ENCODE data around the gene ENAH.
A peak's percentile ranks its signal among the peaks of the same experiment; 100 is the strongest.
"Not testable (repeated sequence)": the region's sequence is repeated elsewhere in the genome, so short reads cannot be mapped to it uniquely, and the experiment has no call there.

ENAH gene

DNA sequence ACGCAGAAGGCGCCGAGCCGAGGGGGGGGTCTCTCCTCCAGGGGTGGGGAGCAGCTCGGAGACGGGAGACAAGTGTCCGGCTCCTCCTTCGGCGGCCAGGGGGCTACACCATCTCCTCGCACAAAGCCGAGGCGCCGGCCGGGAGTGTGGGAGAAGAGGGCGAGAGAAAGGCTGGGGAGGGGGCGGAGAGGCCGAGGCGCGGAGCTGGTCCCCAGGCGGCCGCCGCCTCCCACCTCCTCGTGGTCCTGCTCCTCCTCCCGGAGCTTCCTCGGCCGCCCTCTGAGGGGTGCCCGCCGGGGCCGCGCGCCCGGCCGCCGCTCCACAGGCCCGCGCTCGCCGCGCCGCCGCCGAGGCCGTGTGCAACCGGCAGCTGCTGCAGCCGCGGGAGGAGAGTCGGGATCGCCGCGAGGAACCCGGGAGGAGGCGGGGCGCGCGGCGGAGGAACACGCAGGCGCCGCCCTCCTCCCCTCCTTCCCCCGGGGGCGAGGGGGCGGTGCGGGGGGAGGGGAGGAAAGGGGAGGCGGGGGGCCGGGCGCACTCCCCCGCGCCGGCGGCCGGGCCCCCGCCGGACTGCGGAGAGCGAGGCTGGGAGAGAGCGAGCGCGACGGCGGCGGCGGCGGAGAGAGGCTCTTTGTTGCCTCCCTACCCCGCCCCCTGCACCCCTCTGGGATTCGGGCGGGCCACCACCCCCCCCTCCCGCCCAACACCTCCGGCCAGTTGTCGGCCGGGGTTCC is at the start of gene ENAH:
ENAH (minus strand) TSS at position 395 of the 734 bp plus-strand sequence. CDS start 433 bp downstream, outside the sequence.
- peak; percentile 88 for DNase-seq (ENCODE audit: low spot score)

DNA sequence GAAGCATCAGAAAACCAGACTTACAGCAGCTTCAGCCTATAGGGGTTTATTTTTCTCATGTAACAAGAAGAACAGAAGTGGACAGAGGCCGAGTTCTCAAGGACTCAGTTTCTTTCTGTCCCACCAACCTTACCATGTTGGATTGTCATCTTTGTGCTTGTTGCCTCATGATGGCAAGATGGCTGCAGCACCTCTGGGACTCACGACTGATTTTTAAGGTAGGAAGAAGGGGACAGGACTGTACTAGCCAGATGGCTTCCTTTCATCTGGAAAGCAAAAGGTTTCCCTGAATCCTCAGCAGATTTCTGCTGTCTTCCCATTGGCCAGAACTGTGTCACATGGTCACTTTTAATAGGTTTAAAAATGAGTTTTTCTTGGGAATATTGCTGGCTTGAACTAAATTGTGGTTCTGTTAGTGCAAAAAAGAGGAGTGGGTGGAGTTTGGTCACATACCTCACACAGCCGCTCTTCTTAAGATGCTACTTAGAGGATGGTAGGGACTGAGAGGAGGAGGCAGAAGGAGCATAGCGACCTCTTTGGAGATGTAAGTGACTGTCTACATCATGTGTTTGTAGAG is 48.1 kb upstream of the ENAH start:
- no peak for DNase-seq (ENCODE audit: low spot score)

DNA sequence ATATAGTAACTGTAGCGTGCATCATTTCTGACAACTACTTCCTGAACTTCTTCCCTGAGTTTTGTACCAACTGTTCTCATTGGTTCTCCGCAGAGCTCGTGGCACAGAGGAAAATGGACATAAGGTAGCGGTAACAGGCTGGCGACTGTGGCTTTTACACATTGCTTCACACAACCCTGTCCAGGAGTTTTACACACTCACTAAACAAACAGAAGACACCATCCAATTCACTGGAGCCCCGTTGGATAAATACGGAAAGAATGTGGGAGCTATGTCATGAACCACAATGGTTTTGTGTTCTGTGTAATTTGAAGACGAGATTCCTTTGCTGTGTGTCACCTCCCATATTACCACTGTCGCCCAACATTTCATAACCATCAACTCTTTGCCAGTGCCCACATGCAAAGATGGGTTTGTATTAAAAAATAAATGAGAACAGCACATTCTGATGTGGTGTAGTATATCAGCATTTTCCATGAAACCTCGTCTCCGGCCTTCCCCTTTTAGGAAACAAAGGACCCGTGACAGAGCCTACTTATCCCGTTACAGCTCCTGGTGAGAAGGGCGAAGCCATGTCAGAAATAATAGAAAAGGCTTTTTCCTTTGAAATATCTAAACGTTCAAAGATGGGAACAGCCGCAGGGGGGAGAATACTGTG is 47.4 kb upstream of the ENAH start:
- DNase-seq (ENCODE audit: low spot score), result no peak

DNA sequence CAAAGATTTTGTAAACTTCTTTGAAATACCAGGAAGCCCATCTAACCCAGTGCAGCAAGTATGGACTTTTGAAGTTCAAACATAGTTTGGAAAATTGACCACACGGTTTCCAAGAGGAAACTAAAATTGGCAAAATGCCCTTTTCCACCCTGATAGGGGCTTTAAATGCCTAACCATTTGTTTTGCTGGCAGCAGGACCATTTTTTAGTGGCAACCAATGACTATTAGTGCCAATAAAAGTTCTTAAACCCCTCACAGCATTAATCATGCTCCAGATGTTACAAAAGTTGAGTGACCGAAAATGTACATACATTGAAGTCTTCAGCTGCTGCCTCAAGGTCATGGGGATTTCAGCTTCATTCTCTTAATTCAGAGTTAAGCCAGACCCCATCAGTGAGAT is 46.4 kb upstream of the ENAH start:
- DNase-seq (ENCODE audit: low spot score), result no peak

DNA sequence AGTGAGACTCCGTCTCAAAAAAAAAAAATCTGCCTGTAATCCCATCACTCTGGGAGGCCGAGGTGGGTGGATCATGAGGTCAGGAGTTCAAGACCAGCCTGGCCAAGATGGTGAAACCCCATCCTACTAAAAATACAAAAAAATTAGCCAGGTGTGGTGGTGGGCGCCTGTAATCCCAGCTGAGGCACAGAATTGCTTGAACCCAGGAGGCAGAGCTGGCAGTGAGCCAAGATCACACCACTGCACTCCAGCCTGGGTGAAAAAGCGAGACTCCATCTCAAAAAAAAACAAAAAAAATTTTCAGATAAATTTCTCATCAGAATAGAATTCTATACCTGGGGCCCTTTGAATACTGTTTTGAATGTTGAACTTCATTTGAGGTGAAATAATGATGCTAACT is 45.3 kb upstream of the ENAH start:
- DNase-seq (ENCODE audit: low spot score), result not testable (repeated sequence)

- DNase-seq (ENCODE audit: low spot score), result no peak
Measured at GRCh38 chr1:225697428-225697827, 44.5 kb upstream of the ENAH start.

DNA sequence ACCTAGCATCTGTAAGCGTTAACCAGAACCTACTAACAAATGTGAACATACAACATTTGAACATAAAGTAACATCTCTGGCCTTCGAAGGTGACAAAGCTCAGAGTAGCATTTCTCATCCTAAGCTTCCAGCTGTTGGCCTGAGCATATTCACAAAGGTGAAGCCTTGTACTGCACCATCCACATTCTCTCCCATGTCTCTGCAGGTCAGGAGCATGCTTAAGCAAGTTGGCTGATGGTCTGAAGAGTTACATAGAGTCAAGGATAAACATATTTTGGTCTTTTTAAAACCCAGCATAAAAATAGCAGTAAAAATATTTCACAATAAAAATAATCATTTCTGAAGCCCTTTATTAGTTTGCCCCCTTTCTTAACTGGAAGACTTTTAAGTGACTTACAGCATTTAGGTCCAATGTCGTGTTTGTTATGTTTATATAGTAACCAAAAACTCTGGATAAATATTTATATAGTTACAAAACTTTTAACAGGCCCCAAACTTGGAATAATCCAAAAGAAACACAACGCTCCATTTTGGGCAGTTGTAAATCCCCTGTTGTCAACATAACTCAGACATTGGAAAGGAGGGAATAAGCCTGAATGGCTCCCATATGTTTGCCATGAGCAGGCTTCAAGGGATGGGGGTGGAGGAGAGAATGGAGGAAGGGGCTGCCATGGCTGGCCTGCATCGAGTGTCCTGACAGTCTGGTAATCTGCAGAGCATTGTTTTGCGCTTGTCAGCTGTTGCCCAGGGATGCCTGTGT is 42.8 kb upstream of the ENAH start:
- DNase-seq (ENCODE audit: low spot score), result no peak

GRCh38 chr1:225694151-225694603 is 41.3 kb upstream of the ENAH start:
- DNase-seq (ENCODE audit: low spot score), result no peak

- not testable (repeated sequence) for DNase-seq (ENCODE audit: low spot score)
Measured at GRCh38 chr1:225693697-225694096, 40.8 kb upstream of the ENAH start.

DNA sequence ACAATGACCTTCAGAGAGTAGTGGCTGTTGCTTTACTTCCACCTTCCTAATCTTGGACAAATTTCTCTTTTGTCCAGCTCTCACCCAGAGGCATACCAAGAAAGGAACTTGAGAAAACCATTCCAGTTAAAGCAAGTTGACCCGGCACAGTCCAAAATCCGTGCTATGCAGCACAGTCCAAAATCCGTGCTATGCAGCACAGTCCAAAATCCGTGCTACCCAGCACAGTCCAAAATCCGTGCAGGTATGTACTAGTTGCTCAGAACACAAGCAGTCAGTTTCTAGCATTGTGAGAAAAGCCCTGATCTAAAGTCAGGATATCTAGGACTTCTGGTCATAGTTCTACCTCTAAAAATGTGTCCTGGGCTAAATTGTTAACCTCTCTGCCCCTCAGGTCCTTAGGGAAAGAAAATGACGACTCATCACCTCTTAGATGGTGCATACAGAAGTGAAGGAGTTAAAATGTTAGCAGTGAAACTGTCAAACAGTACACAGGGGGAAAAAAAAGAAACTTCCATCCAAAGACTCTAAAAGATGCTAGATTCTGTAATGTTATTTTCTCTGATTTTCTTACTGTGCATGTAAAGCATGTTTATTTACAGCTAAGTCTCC is 40.3 kb upstream of the ENAH start:
- DNase-seq (ENCODE audit: low spot score), result no peak

DNA sequence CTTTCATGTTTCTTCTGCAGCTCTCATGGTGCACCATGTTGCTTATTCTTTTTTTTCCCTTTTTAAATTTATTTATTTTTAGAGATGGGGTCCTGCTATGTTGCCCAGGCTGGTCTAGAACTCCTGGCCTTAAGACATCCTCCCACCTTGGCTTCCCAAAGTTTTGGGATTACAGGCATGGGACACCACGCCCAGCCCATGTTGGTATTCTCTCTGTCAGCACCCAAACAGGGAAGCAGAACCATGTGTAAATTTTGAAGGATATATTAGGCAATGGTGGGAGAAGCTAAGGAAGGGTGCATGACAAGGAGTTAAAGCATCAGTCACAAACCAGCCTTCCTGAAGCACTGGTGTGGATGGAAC is 39.6 kb upstream of the ENAH start:
- no peak for DNase-seq (ENCODE audit: low spot score)

- no peak for DNase-seq (ENCODE audit: low spot score)
Measured at GRCh38 chr1:225691861-225692516, 39.1 kb upstream of the ENAH start.

DNA sequence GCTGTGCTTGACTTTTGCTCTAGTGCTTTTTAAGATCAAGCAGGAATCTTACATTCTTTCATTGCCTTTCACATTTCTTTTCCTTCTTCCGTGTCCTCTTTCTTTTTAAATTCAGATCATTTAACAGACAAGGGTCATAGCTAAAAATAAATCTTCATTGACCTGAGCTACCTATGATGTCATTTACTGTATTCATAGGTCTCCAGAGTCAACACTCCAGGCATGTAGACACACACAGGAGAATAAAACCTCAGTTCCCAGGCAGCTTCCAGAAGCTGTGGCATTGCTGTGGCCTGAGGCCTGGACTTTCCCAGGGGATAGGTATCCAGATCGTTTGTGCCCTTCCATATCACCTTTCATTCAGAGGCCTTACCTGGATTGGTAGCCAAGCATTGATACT is 38.5 kb upstream of the ENAH start:
- DNase-seq (ENCODE audit: low spot score), result no peak

GRCh38 chr1:225689882-225690459 is 37.0 kb upstream of the ENAH start:
- DNase-seq (ENCODE audit: low spot score), result no peak

DNA sequence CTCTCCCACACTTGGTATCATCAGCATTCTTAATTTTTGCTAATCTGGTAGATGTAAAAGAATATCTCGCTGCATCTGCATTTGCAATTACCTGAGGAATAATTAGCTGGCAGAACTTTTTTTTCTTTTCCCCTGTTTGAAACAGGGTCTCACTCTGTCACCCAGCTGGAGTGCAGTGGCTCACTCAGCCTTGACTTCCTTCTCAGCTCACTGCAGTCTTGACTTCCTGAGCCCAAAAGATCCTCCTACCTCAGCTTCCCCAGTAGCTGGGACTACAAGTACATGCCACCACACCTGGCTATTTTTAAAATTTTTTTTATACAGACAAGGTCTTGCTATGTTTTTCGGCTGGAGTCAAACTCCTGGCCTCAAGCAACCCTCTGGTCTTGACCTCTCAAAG is 35.4 kb upstream of the ENAH start:
- no peak for DNase-seq (ENCODE audit: low spot score)

DNA sequence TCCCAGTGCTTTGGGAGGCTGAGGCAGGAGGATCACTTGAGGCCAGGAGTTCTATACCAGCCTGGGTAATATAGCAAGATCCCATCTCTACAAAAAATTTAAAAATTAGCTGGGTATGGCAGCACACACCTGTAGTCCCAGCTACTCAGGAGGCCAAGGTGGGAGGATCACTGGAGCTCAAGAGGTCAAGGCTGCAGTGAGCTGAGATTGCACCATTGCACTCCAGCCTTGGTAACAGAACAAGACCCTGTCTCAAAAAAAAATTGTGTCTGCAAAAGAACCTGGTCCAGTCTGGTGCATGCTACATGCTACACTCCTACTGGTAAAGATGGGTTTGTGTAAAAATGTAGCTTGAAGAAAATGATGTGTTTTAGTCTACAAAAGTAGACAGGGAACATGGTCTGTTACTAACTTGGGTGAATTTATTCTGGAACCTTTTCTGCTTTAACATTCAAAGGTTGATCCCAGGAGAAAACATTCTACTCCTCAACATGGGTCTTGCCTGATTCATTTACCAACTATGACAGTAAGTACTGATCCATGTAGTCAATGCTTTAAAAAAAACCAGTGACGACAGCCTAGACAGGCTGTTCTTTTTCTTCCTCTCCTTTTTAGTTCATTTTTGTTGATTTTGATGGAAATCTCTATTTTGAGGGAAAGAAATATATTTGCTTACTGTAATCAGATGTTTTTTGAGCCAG is 32.7 kb upstream of the ENAH start:
- no peak for DNase-seq (ENCODE audit: low spot score)

GRCh38 chr1:225684741-225685140 is 31.8 kb upstream of the ENAH start:
- no peak for DNase-seq (ENCODE audit: low spot score)

GRCh38 chr1:225681231-225681630 is 28.3 kb upstream of the ENAH start:
- no peak for DNase-seq (ENCODE audit: low spot score)

DNA sequence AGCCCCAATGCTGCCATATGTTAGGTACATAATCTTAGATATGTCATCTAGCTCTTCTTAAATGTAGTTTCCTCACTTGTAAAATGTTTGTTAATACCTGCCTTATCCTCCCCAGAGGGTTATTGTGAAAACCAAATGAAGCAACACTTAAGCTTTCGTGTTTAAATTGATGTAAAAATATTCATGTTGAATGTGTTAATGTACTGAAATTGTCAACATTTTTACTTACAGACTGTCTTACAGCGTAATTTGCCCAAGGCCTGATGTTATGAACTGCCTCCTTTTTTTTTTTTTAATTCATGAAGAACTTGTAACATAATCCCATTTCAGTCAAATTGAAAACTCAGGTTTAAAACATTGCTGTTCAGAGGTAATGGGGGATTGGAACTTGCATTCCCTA is 25.6 kb upstream of the ENAH start:
- no peak for DNase-seq (ENCODE audit: low spot score)

GRCh38 chr1:225677350-225678124 is 24.6 kb upstream of the ENAH start:
- DNase-seq (ENCODE audit: low spot score), result no peak
